Thymus (tissue), 11 donors: ENCODE results near the gene SYPL2. TPM values are rescaled to one million over a fixed set of nuclear protein-coding genes. Genes with fewer than 3 reads are reported as not detected.

Experiments used
- DNase-seq, 9 donors: peaks; one replicate each; pipeline ENCODE4 v3.0.0-alpha.2; 2013; ENCODE audit warnings: low spot score in 9 of 9, low read depth in 6 of 9, missing footprints in 1 of 9
- H3K27ac ChIP-seq, 2 donors: one replicate each; pipeline ENCODE4 v1.5.1; 2013; ENCODE audit warnings: control low read depth in 1 of 2, low read depth in 1 of 2, low read length in 1 of 2, mild to moderate bottlenecking in 1 of 2, moderate library complexity in 1 of 2
- H3K27me3 ChIP-seq, 2 donors: one replicate each; pipeline ENCODE4 v1.5.1; 2013; ENCODE audit warnings: low read length in 1 of 2; ENCODE audit not compliant: control insufficient read depth in 2 of 2, insufficient read depth in 1 of 2
- H3K36me3 ChIP-seq, 2 donors: one replicate each; pipeline ENCODE4 v1.5.1; 2013; ENCODE audit warnings: low read length in 1 of 2, mild to moderate bottlenecking in 1 of 2, moderate library complexity in 1 of 2; ENCODE audit not compliant: control insufficient read depth in 2 of 2, insufficient read depth in 2 of 2
- H3K4me1 ChIP-seq, 2 donors: one replicate each; pipeline ENCODE4 v1.5.1; 2013; ENCODE audit warnings: low read length in 2 of 2; ENCODE audit not compliant: control insufficient read depth in 2 of 2, insufficient read depth in 2 of 2
- H3K4me3 ChIP-seq, 2 donors: one replicate each; pipeline ENCODE4 v1.5.1; 2013; ENCODE audit warnings: low read length in 2 of 2, control low read depth in 1 of 2, mild to moderate bottlenecking in 1 of 2
- H3K9me3 ChIP-seq, 2 donors: one replicate each; pipeline ENCODE4 v1.5.1; 2013; ENCODE audit warnings: low read length in 1 of 2, mild to moderate bottlenecking in 1 of 2; ENCODE audit not compliant: control insufficient read depth in 2 of 2, insufficient read depth in 1 of 2
- WGBS: extraction: QIAGEN DNeasy Blood & Tissue Kit; methylation state at CpG from one replicate; pipeline ENCODE4 v1.1.7; 2013; 5-methylcytosine and 5-hydroxymethylcytosine counted together
- polyA plus RNA-seq: library from polyadenylated mRNA; stranded (reverse); fragments of 200-250 nt; gene quantifications from one replicate; pipeline ENCODE4 v1.2.3, GENCODE V29; 2013
- total RNA-seq: library from RNA; stranded (reverse); fragments of 120-200 nt; gene quantifications from one replicate; pipeline ENCODE4 v1.2.4, GENCODE V29; 2013
- donor health status: healthy.

Gene SYPL2
- total and polyA plus RNA-seq, 2 donors, result 0.05 to 0.34 TPM

- DNase-seq, result no peak
- no peaks in the 10 kb centered on the region for H3K27me3 ChIP-seq
- H3K36me3 ChIP-seq, result no peaks in the 10 kb centered on the region
- no peaks in the 10 kb centered on the region for H3K9me3 ChIP-seq
- H3K4me3 ChIP-seq, result no peak overlapping the region
- no peak overlapping the region for H3K27ac ChIP-seq
- peaks cover 4 to 34% of the 10 kb centered on the region in 2 donors for H3K4me1 ChIP-seq
- WGBS, result 98% methylated on average over 3 of the region's 3 CpGs
These were observed 62.4 kb downstream of the SYPL2 start for GRCh38 chr1:109528712-109529111.

DNA sequence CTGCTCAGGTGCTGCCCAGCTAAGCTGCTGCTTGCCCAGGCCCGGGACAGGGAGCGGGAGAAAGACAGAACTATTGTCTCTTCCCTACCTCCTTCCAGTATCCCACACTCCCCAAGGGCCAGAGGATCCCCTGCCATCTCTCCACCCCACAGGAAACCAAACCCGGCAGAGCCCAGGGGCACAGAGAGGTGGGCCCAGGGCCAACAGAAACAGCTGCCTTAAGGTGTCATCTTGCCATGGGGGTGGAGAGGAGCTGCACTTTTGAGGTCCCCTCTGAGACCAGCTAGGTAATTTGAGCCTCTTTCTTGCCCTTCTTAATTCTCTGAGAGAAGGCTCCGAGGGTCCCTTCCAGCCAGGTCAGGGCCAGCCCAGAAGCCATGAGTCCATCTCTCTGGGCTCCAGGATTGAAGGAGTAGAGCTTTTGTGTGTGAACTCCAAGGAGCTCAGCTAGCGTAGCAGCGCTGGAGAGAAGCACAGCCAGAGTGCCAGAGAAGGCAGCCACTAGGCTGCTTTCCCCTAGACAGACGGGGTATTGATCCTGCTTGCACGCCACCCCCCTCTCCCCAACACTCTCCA, 63.6 kb downstream of the SYPL2 start:
- Histone ChIP-seq H3K4me1 (peaks cover 4 to 34% of the 10 kb centered on the region in 2 donors), H3K36me3 (no peaks in the 10 kb centered on the region), H3K9me3 (no peaks in the 10 kb centered on the region), H3K27me3 (no peaks in the 10 kb centered on the region), H3K4me3 (no peak overlapping the region), H3K27ac (no peak overlapping the region)
- no peak for DNase-seq
- 84% methylated on average over 8 of the region's 8 CpGs for WGBS

DNA sequence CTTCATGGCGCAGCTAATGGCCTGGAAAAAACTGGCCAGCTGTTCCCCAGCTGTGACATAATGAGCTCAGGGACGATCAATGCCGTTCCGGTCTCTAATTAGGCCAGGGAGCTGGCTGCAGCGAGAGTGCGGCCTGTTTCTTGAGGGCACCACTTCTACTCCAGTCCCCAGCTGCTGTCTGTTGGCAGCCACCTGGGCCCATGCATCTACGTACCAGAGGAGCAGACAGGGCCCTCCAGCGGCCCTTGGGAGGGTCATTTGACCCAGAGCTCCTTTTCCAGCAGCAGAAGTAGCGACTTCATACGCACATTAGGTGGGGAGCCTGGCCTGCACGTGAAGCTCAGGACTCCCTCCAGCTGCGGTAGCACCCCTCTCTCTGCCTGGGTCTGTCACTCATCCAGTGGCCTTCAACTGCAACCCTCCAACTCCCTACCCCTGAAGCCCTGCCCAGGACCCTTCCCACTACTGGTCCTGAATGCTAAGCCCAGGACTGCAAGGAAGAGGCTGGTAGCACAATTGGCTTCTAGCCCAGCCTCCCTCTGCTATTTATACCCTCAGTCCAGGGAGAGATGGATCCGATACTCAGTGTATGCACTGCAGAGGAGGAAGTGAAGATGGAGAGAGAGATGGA, 64.2 kb downstream of the SYPL2 start:
- WGBS, result 95% methylated on average over 13 of the region's 13 CpGs
- Histone ChIP-seq H3K4me3 (no peak overlapping the region), H3K4me1 (peaks cover 4 to 34% of the 10 kb centered on the region in 2 donors), H3K27ac (no peak overlapping the region), H3K36me3 (no peaks in the 10 kb centered on the region), H3K27me3 (no peaks in the 10 kb centered on the region), H3K9me3 (no peaks in the 10 kb centered on the region)
- no peak for DNase-seq

- no peak overlapping the region for H3K4me3 ChIP-seq
- peaks cover 4 to 34% of the 10 kb centered on the region in 2 donors for H3K4me1 ChIP-seq
- 97% methylated on average over 4 of the region's 4 CpGs for WGBS
- no peaks in the 10 kb centered on the region for H3K36me3 ChIP-seq
- peak overlapping the region in 1 of 2 donors; percentile 34 for H3K27ac ChIP-seq
- no peaks in the 10 kb centered on the region for H3K27me3 ChIP-seq
- H3K9me3 ChIP-seq, result no peaks in the 10 kb centered on the region
- DNase-seq, result no peak
These were observed 65.0 kb downstream of the SYPL2 start for GRCh38 chr1:109531380-109531779.

Other genes starting within 250 kb of the SYPL2 start
- gene CELSR2, start 217.0 kb upstream of the SYPL2 start, total RNA-seq, result 1.2 TPM
- 2.5 TPM for gene CELSR2, start 217.0 kb upstream of the SYPL2 start, polyA plus RNA-seq
- gene PSRC1, start 183.4 kb upstream of the SYPL2 start, total RNA-seq, result 16.6 TPM
- gene PSRC1, start 183.4 kb upstream of the SYPL2 start, polyA plus RNA-seq, result 5.8 TPM
- 0.09 TPM for gene MYBPHL, start 159.5 kb upstream of the SYPL2 start, total RNA-seq
- 0.43 TPM for gene MYBPHL, start 159.5 kb upstream of the SYPL2 start, polyA plus RNA-seq
- gene SORT1, start 68.6 kb upstream of the SYPL2 start, total RNA-seq, result 3.6 TPM
- gene SORT1, start 68.6 kb upstream of the SYPL2 start, polyA plus RNA-seq, result 10.3 TPM
- 144 TPM for gene PSMA5, start 40.1 kb upstream of the SYPL2 start, total RNA-seq
- gene PSMA5, start 40.1 kb upstream of the SYPL2 start, polyA plus RNA-seq, result 72.3 TPM
- gene ATXN7L2, start 17.4 kb downstream of the SYPL2 start, total RNA-seq, result 5.4 TPM
- gene ATXN7L2, start 17.4 kb downstream of the SYPL2 start, polyA plus RNA-seq, result 19.6 TPM
- 3.3 TPM for gene CYB561D1, start 27.5 kb downstream of the SYPL2 start, total RNA-seq
- 9.4 TPM for gene CYB561D1, start 27.5 kb downstream of the SYPL2 start, polyA plus RNA-seq
- 2.5 TPM for gene AMIGO1, start 43.2 kb downstream of the SYPL2 start, total RNA-seq
- 2.3 TPM for gene AMIGO1, start 43.2 kb downstream of the SYPL2 start, polyA plus RNA-seq
- gene GPR61, start 73.3 kb downstream of the SYPL2 start, total RNA-seq, result 0.42 TPM
- gene GPR61, start 73.3 kb downstream of the SYPL2 start, polyA plus RNA-seq, result 0.07 TPM
- gene GNAI3, start 82.1 kb downstream of the SYPL2 start, total RNA-seq, result 7.7 TPM
- 4.7 TPM for gene GNAI3, start 82.1 kb downstream of the SYPL2 start, polyA plus RNA-seq
- gene GNAT2, start 153.1 kb downstream of the SYPL2 start, total RNA-seq, result 0.14 TPM
- gene GNAT2, start 153.1 kb downstream of the SYPL2 start, polyA plus RNA-seq, result 0.05 TPM
- 24.8 TPM for gene AMPD2, start 153.3 kb downstream of the SYPL2 start, total RNA-seq
- gene AMPD2, start 153.3 kb downstream of the SYPL2 start, polyA plus RNA-seq, result 32.8 TPM
- 6.7 TPM for gene GSTM4, start 189.6 kb downstream of the SYPL2 start, total RNA-seq
- 15.6 TPM for gene GSTM4, start 189.6 kb downstream of the SYPL2 start, polyA plus RNA-seq
- 14.7 TPM for gene GSTM2, start 201.5 kb downstream of the SYPL2 start, total RNA-seq
- gene GSTM2, start 201.5 kb downstream of the SYPL2 start, polyA plus RNA-seq, result 100 TPM
- 12.9 TPM for gene GSTM1, start 221.3 kb downstream of the SYPL2 start, total RNA-seq
- gene GSTM1, start 221.3 kb downstream of the SYPL2 start, polyA plus RNA-seq, result 0.27 TPM
- gene GSTM5, start 245.7 kb downstream of the SYPL2 start, total RNA-seq, result 4.1 TPM
- gene GSTM5, start 245.7 kb downstream of the SYPL2 start, polyA plus RNA-seq, result 2.3 TPM